H9 (cell line): Measurements from ENCODE around the gene PROX2. TPM values are rescaled to one million over a fixed set of nuclear protein-coding genes. Genes with fewer than 3 reads are reported as not detected.
A peak's percentile ranks its signal among the peaks of the same experiment; 100 is the strongest.

ENCODE experiments used
- DNase-seq: peaks from one replicate; pipeline ENCODE4 v3.0.0-alpha.2; 2017
- H2AFZ ChIP-seq: one replicate; pipeline ENCODE4 v1.6.1; 2013; ENCODE audit warnings: mild to moderate bottlenecking, low read length, control low read depth, moderate library complexity
- H2AK5ac ChIP-seq: 2 replicates; pipeline ENCODE4 v1.6.1; 2013; ENCODE audit warnings: low read length, control low read depth, mixed read lengths; ENCODE audit not compliant: insufficient read length
- H2BK120ac ChIP-seq: one replicate; pipeline ENCODE4 v1.6.1; 2013; ENCODE audit warnings: low read depth, mild to moderate bottlenecking, low read length, control low read depth, inconsistent platforms; ENCODE audit not compliant: poor library complexity, severe bottlenecking
- H2BK12ac ChIP-seq: 2 replicates; pipeline ENCODE4 v1.6.1; 2013; ENCODE audit warnings: low read length, control low read depth, mixed read lengths, low read depth; ENCODE audit not compliant: insufficient read length
- H2BK15ac ChIP-seq: 2 replicates; pipeline ENCODE4 v1.6.1; 2013; ENCODE audit warnings: low read depth, low read length, control low read depth
- H2BK20ac ChIP-seq: one replicate; pipeline ENCODE4 v1.6.1; 2013; ENCODE audit warnings: low read depth, mild to moderate bottlenecking, low read length, control low read depth, inconsistent platforms; ENCODE audit not compliant: poor library complexity, severe bottlenecking
- H2BK5ac ChIP-seq: 2 replicates; pipeline ENCODE4 v1.6.1; 2013; ENCODE audit warnings: low read length, control low read depth, mixed read lengths; ENCODE audit not compliant: insufficient read length
- H3K14ac ChIP-seq: 2 replicates; pipeline ENCODE4 v1.6.1; 2013; ENCODE audit warnings: low read length, control low read depth; ENCODE audit not compliant: insufficient read depth
- H3K18ac ChIP-seq: 2 replicates; pipeline ENCODE4 v1.6.1; 2013; ENCODE audit warnings: low read depth, mild to moderate bottlenecking, mixed read lengths, low read length, control low read depth; ENCODE audit not compliant: insufficient read length
- H3K23ac ChIP-seq: 2 replicates; pipeline ENCODE4 v1.6.1; 2013; ENCODE audit warnings: low read length, control low read depth, mixed read lengths, low read depth; ENCODE audit not compliant: insufficient read length
- H3K23me2 ChIP-seq: 2 replicates; pipeline ENCODE4 v1.6.1; 2013; ENCODE audit warnings: low read depth, mild to moderate bottlenecking, mixed read lengths, low read length, control low read depth; ENCODE audit not compliant: insufficient read length, poor library complexity, severe bottlenecking
- H3K27ac ChIP-seq: 2 replicates; pipeline ENCODE4 v1.5.1; 2013; ENCODE audit warnings: low read length, control low read depth, mixed read lengths, low read depth; ENCODE audit not compliant: insufficient read length
- H3K27me3 ChIP-seq: 2 replicates; pipeline ENCODE4 v1.6.1; 2013; ENCODE audit warnings: low read length, control low read depth, inconsistent platforms; ENCODE audit not compliant: insufficient read depth
- H3K4ac ChIP-seq: 2 replicates; pipeline ENCODE4 v1.6.1; 2013; ENCODE audit warnings: low read depth, mild to moderate bottlenecking, control low read depth, inconsistent platforms, low read length, moderate library complexity
- H3K4me1 ChIP-seq: 2 replicates; pipeline ENCODE4 v1.6.1; 2013; ENCODE audit warnings: low read length, control low read depth, inconsistent platforms; ENCODE audit not compliant: insufficient read depth
- H3K4me2 ChIP-seq: 2 replicates; pipeline ENCODE4 v1.6.1; 2013; ENCODE audit warnings: low read length, control low read depth, mixed read lengths; ENCODE audit not compliant: insufficient read length, insufficient read depth
- H3K56ac ChIP-seq: 2 replicates; pipeline ENCODE4 v1.6.1; 2013; ENCODE audit warnings: low read depth, mild to moderate bottlenecking, mixed read lengths, low read length, control low read depth; ENCODE audit not compliant: insufficient read length
- H3K79me1 ChIP-seq: 2 replicates; pipeline ENCODE4 v1.6.1; 2013; ENCODE audit warnings: low read depth, mild to moderate bottlenecking, moderate library complexity, low read length, control low read depth, inconsistent platforms; ENCODE audit not compliant: insufficient read depth, poor library complexity, severe bottlenecking
- H3K79me2 ChIP-seq: 2 replicates; pipeline ENCODE4 v1.6.1; 2013; ENCODE audit warnings: low read length, control low read depth, inconsistent platforms; ENCODE audit not compliant: insufficient read depth
- H3K9ac ChIP-seq: 2 replicates; pipeline ENCODE4 v1.6.1; 2013; ENCODE audit warnings: low read length, control low read depth, mixed read lengths; ENCODE audit not compliant: insufficient read length; ENCODE audit errors: extremely low read depth
- H3K9me3 ChIP-seq: one replicate; pipeline ENCODE4 v1.6.1; 2013; ENCODE audit warnings: low read depth, low read length, inconsistent platforms; ENCODE audit not compliant: control insufficient read depth
- H3T11ph ChIP-seq: one replicate; pipeline ENCODE4 v1.6.1; 2013; ENCODE audit warnings: mild to moderate bottlenecking, low read length, control low read depth, inconsistent platforms
- H4K20me1 ChIP-seq: one replicate; pipeline ENCODE4 v1.6.1; 2013; ENCODE audit not compliant: control insufficient read depth, insufficient read length, insufficient read depth
- H4K5ac ChIP-seq: 2 replicates; pipeline ENCODE4 v1.6.1; 2013; ENCODE audit warnings: low read depth, mild to moderate bottlenecking, mixed read lengths, low read length, control low read depth; ENCODE audit not compliant: insufficient read length
- H4K8ac ChIP-seq: replicated peaks from 2 replicates; pipeline ENCODE4 v1.6.1; 2013; ENCODE audit warnings: low read length, control low read depth, mixed read lengths, low read depth; ENCODE audit not compliant: insufficient read length
- H4K91ac ChIP-seq: 2 replicates; pipeline ENCODE4 v1.6.1; 2013; ENCODE audit warnings: low read depth, mild to moderate bottlenecking, moderate library complexity, mixed read lengths, low read length, control low read depth; ENCODE audit not compliant: insufficient read length
- H3K27ac Mint-ChIP-seq, 3 experiments: 2 replicates in 2 of 3; 3 replicates in 1 of 3; pipeline ENCODE4 v1.8.0; 2020 to 2021; ENCODE audit warnings: mixed read lengths in 3 of 3, mild to moderate bottlenecking in 1 of 3, moderate library complexity in 1 of 3
- H3K27me3 Mint-ChIP-seq: 2 replicates; pipeline ENCODE4 v1.8.0; 2021; ENCODE audit warnings: low read depth, mild to moderate bottlenecking, moderate library complexity, mixed read lengths
- H3K36me3 Mint-ChIP-seq, 3 experiments: 2 replicates in 2 of 3; 3 replicates in 1 of 3; pipeline ENCODE4 v1.8.0; 2020 to 2021; ENCODE audit warnings: low read depth in 3 of 3, mixed read lengths in 3 of 3; ENCODE audit not compliant: insufficient read depth in 1 of 3
- H3K4me1 Mint-ChIP-seq, 2 experiments: 2 replicates each; pipeline ENCODE4 v1.8.0; 2020; ENCODE audit warnings: mixed read lengths in 2 of 2
- H3K4me3 Mint-ChIP-seq, 2 experiments: 2 replicates in 1 of 2; 3 replicates in 1 of 2; pipeline ENCODE4 v1.8.0; 2020 to 2021; ENCODE audit warnings: mild to moderate bottlenecking in 2 of 2, mixed read lengths in 2 of 2, moderate library complexity in 1 of 2
- H3K9me3 Mint-ChIP-seq, 2 experiments: 2 replicates in 1 of 2; 3 replicates in 1 of 2; pipeline ENCODE4 v1.8.0; 2020; ENCODE audit warnings: mild to moderate bottlenecking in 2 of 2, mixed read lengths in 2 of 2, moderate library complexity in 1 of 2
- WGBS: extraction: QIAGEN DNeasy Blood & Tissue Kit; methylation state at CpG from one replicate; pipeline ENCODE4 v1.1.7; 2013; ENCODE audit warnings: missing lambda C conversion rate, low lambda C conversion rate, mixed read lengths; ENCODE audit not compliant: insufficient read length; ENCODE audit errors: extremely low coverage; 5-methylcytosine and 5-hydroxymethylcytosine counted together
- total RNA-seq: library from RNA; stranded (reverse); gene quantifications from 2 replicates; pipeline ENCODE4 v1.2.1, GENCODE V29; 2021
- TF ChIP-seq, protein P1 (sequence below): fragments of 200-600 bp; sonication (generic); conservative IDR thresholded peaks from 3 replicates; pipeline ENCODE4 v1.8.0; 2021; ENCODE audit warnings: antibody characterized with exemption, mild to moderate bottlenecking

The PROX2 gene
- total RNA-seq, 1 experiment from 2014 or later, result not detected

DNA sequence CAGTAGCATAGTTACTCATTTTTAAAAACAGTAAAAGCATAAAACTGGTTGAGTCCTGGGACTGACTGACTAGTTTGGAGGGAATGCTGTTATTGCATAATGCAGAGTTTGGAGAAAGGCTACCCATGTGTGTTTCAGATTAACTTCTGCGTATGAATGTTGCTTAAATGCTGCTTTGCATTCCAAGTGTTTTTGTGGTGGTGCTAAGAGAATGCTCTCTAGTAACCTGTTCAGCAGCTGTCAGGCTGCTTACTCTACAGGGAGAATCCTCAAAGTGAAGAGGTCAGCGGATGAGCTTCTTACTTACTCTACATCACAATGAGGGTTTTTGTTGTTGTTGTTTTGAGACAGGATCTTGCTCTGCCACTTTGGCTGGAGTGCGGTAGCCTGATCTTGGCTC, 10.1 kb upstream of the PROX2 start:
- H2BK15ac ChIP-seq, result no peak overlapping the region
- H3K56ac ChIP-seq, result no peak overlapping the region
- H3K4ac ChIP-seq, result no peak overlapping the region
- Mint-ChIP-seq H3K36me3 (peaks cover 19 to 37% (median 26%) of the 10 kb centered on the region in 3 experiments), H3K9me3 (no peaks in the 10 kb centered on the region; a peak in 1 of 5 replicates), H3K4me1 (peaks cover 58 to 64% of the 10 kb centered on the region in 2 experiments), H3K4me3 (peak overlapping the region; percentile 35 to 46), H3K27ac (peak overlapping the region; percentile 74 to 96 (median 95)), H3K27me3 (no peaks in the 10 kb centered on the region)
- no peaks in the 10 kb centered on the region for H3K9me3 ChIP-seq
- TF ChIP-seq, protein P1, sequence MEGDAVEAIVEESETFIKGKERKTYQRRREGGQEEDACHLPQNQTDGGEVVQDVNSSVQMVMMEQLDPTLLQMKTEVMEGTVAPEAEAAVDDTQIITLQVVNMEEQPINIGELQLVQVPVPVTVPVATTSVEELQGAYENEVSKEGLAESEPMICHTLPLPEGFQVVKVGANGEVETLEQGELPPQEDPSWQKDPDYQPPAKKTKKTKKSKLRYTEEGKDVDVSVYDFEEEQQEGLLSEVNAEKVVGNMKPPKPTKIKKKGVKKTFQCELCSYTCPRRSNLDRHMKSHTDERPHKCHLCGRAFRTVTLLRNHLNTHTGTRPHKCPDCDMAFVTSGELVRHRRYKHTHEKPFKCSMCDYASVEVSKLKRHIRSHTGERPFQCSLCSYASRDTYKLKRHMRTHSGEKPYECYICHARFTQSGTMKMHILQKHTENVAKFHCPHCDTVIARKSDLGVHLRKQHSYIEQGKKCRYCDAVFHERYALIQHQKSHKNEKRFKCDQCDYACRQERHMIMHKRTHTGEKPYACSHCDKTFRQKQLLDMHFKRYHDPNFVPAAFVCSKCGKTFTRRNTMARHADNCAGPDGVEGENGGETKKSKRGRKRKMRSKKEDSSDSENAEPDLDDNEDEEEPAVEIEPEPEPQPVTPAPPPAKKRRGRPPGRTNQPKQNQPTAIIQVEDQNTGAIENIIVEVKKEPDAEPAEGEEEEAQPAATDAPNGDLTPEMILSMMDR, result no peak
- peak; percentile 73 for DNase-seq
- H4K91ac ChIP-seq, result no peak overlapping the region
- WGBS, result no CpG with 5 or more reads among the region's 3 CpGs
- no peak overlapping the region for H2AK5ac ChIP-seq
- H2BK120ac ChIP-seq, result no peak overlapping the region
- H3K79me2 ChIP-seq, result peaks cover 31% of the 10 kb centered on the region; the same call in 1 of the 2 replicates
- H3K27me3 ChIP-seq, result no peaks in the 10 kb centered on the region
- H2BK12ac ChIP-seq, result no peak overlapping the region
- no peak overlapping the region for H3K18ac ChIP-seq
- no peak overlapping the region for H3K14ac ChIP-seq
- H3K4me2 ChIP-seq, result peak overlapping the region; percentile 45
- H4K5ac ChIP-seq, result no peak overlapping the region
- H3K9ac ChIP-seq, result no peak overlapping the region
- peaks cover 28% of the 10 kb centered on the region for H3K79me1 ChIP-seq
- H2AFZ ChIP-seq, result no peak overlapping the region
- H3K23me2 ChIP-seq, result peaks cover 11% of the 10 kb centered on the region
- peak overlapping the region; percentile 94 for H3K27ac ChIP-seq
- H4K8ac ChIP-seq, result no peak overlapping the region
- peaks cover 24% of the 10 kb centered on the region for H3K4me1 ChIP-seq
- no peaks in the 10 kb centered on the region for H4K20me1 ChIP-seq
- H3K23ac ChIP-seq, result no peak overlapping the region
- no peak overlapping the region for H3T11ph ChIP-seq
- H2BK5ac ChIP-seq, result peak overlapping the region; percentile 23
- no peak overlapping the region for H2BK20ac ChIP-seq
